GM18519 (cell line): ENCODE measurements around the gene GP9.
"Not testable (repeated sequence)": the region's sequence is repeated elsewhere in the genome, so short reads cannot be mapped to it uniquely, and the experiment has no call there.

Experiments used
- ATAC-seq: cut with Tn5 transposase; IDR thresholded peaks from one replicate; pipeline ENCODE4 v1.9.1; 2021; ENCODE audit warnings: mild to moderate bottlenecking, moderate library complexity; ENCODE audit not compliant: unreplicated experiment, low FRiP score

The GP9 gene

GRCh38 chr3:129068291-129068886 is 7.8 kb downstream of the GP9 start:
- ATAC-seq: no peak

GRCh38 chr3:129069313-129070085 is 8.9 kb downstream of the GP9 start:
- not testable (repeated sequence) for ATAC-seq

- ATAC-seq: no peak
Observed at GRCh38 chr3:129070086-129070885, 9.7 kb downstream of the GP9 start.

GRCh38 chr3:129077222-129077621 is 16.6 kb downstream of the GP9 start:
- no peak for ATAC-seq

- ATAC-seq: no peak
Observed at GRCh38 chr3:129078510-129078909, 17.9 kb downstream of the GP9 start.

- no peak for ATAC-seq
Observed at GRCh38 chr3:129081503-129081902, 20.9 kb downstream of the GP9 start.

- ATAC-seq: no peak
Observed at GRCh38 chr3:129082026-129082425, 21.4 kb downstream of the GP9 start.

GRCh38 chr3:129084501-129084900 is 23.9 kb downstream of the GP9 start:
- no peak for ATAC-seq

- ATAC-seq: no peak
Observed at GRCh38 chr3:129085165-129085715, 24.7 kb downstream of the GP9 start.

- no peak for ATAC-seq
Observed at GRCh38 chr3:129085818-129086217, 25.2 kb downstream of the GP9 start.

GRCh38 chr3:129087138-129087702 is 26.6 kb downstream of the GP9 start:
- no peak for ATAC-seq

GRCh38 chr3:129087904-129088303 is 27.3 kb downstream of the GP9 start:
- not testable (repeated sequence) for ATAC-seq

- ATAC-seq: not testable (repeated sequence)
Observed at GRCh38 chr3:129088312-129088711, 27.7 kb downstream of the GP9 start.

- ATAC-seq: no peak
Observed at GRCh38 chr3:129095285-129095684, 34.7 kb downstream of the GP9 start.

- no peak for ATAC-seq
Observed at GRCh38 chr3:129100274-129100673, 39.7 kb downstream of the GP9 start.

- ATAC-seq: no peak
Observed at GRCh38 chr3:129101370-129102138, 41.0 kb downstream of the GP9 start.

GRCh38 chr3:129103296-129103695 is 42.7 kb downstream of the GP9 start:
- ATAC-seq: no peak

- ATAC-seq: no peak
Observed at GRCh38 chr3:129104051-129104450, 43.5 kb downstream of the GP9 start.

- no peak for ATAC-seq
Observed at GRCh38 chr3:129104498-129105079, 44.0 kb downstream of the GP9 start.

GRCh38 chr3:129105862-129106261 is 45.3 kb downstream of the GP9 start:
- no peak for ATAC-seq
